CD14-positive monocyte (primary cell): Measurements from ENCODE around the gene GULP1. TPM values are rescaled to one million over a fixed set of nuclear protein-coding genes. Genes with fewer than 3 reads are reported as not detected.

Source experiments
- DNase-seq, 3 donors: peaks; one replicate each; pipeline ENCODE4 v3.0.0-alpha.2; 2011 to 2022
- H2AFZ ChIP-seq: 2 replicates; pipeline ENCODE4 v1.6.0; 2012; ENCODE audit warnings: mild to moderate bottlenecking, low read depth, low read length, inconsistent platforms; ENCODE audit not compliant: insufficient read depth, poor library complexity, severe bottlenecking
- H3K27ac ChIP-seq, 2 donors: 1 replicate in 1 of 2; 2 replicates in 1 of 2; pipeline ENCODE4 v1.5.1; 2012 to 2013; ENCODE audit warnings: low read length in 2 of 2, control low read depth in 1 of 2, inconsistent platforms in 1 of 2, low read depth in 1 of 2, mild to moderate bottlenecking in 1 of 2
- H3K27me3 ChIP-seq, 2 donors: one replicate each; pipeline versions ENCODE4 v1.6.0 to v1.6.1; 2011 to 2013; ENCODE audit warnings: low read length in 2 of 2; ENCODE audit not compliant: control insufficient read depth in 2 of 2, insufficient read depth in 2 of 2
- H3K36me3 ChIP-seq, 2 donors: replicated peaks in 1 of 2; 1 replicate in 1 of 2; 2 replicates in 1 of 2; pipeline versions ENCODE4 v1.5.1 to v1.6.1; 2012 to 2013; ENCODE audit warnings: low read length in 2 of 2, control low read depth in 1 of 2, inconsistent platforms in 1 of 2, mild to moderate bottlenecking in 1 of 2; ENCODE audit not compliant: insufficient read depth in 2 of 2, control insufficient read depth in 1 of 2
- H3K4me1 ChIP-seq, 2 donors: 1 replicate in 1 of 2; 2 replicates in 1 of 2; pipeline versions ENCODE4 v1.5.1 to v1.6.1; 2012 to 2013; ENCODE audit warnings: low read length in 2 of 2, control low read depth in 1 of 2, inconsistent platforms in 1 of 2, mild to moderate bottlenecking in 1 of 2, moderate library complexity in 1 of 2; ENCODE audit not compliant: insufficient read depth in 2 of 2, control insufficient read depth in 1 of 2
- H3K4me2 ChIP-seq: replicated peaks from 2 replicates; pipeline ENCODE3; 2012; ENCODE audit warnings: low read length, moderate library complexity, mild to moderate bottlenecking; ENCODE audit not compliant: poor library complexity, severe bottlenecking; ENCODE audit errors: extremely low read depth
- H3K4me3 ChIP-seq, 3 experiments: fragments of 200-600 bp in 1 of 3; sonication (generic) in 1 of 3; replicated peaks in 1 of 3; 1 replicate in 2 of 3; 2 replicates in 1 of 3; pipeline ENCODE4 v1.5.1; 2011 to 2013; ENCODE audit warnings: low read length in 3 of 3, mild to moderate bottlenecking in 3 of 3, control low read depth in 2 of 3, low read depth in 2 of 3, inconsistent platforms in 1 of 3, moderate library complexity in 1 of 3
- H3K79me2 ChIP-seq: 2 replicates; pipeline ENCODE4 v1.6.0; 2012; ENCODE audit warnings: mild to moderate bottlenecking, control low read depth, inconsistent platforms, low read length, moderate library complexity; ENCODE audit not compliant: insufficient read depth
- H3K9ac ChIP-seq: 2 replicates; pipeline ENCODE4 v1.6.0; 2017; ENCODE audit warnings: low read length, mild to moderate bottlenecking; ENCODE audit not compliant: insufficient read depth, poor library complexity, severe bottlenecking
- H3K9me3 ChIP-seq, 2 donors: replicated peaks in 1 of 2; 1 replicate in 1 of 2; 2 replicates in 1 of 2; pipeline versions ENCODE4 v1.5.1 to v1.6.1; 2012 to 2013; ENCODE audit warnings: low read length in 2 of 2, control low read depth in 1 of 2; ENCODE audit not compliant: control insufficient read depth in 1 of 2, insufficient read depth in 1 of 2
- H4K20me1 ChIP-seq: 2 replicates; pipeline ENCODE4 v1.6.0; 2012; ENCODE audit warnings: mild to moderate bottlenecking, low read length, control low read depth, moderate library complexity; ENCODE audit not compliant: insufficient read depth
- H3K27ac Mint-ChIP-seq, 7 donors: one replicate each; pipeline ENCODE4 v1.8.0; 2020; ENCODE audit warnings: mild to moderate bottlenecking in 7 of 7, mixed read lengths in 7 of 7, moderate library complexity in 6 of 7, inconsistent platforms in 2 of 7
- H3K27me3 Mint-ChIP-seq, 3 donors: one replicate each; pipeline ENCODE4 v1.8.0; 2021 to 2022; ENCODE audit warnings: low read depth in 3 of 3, mild to moderate bottlenecking in 3 of 3, mixed read lengths in 3 of 3, moderate library complexity in 3 of 3, inconsistent platforms in 1 of 3
- H3K36me3 Mint-ChIP-seq, 2 donors: one replicate each; pipeline ENCODE4 v1.8.0; 2020; ENCODE audit warnings: mixed read lengths in 2 of 2, inconsistent platforms in 1 of 2, mild to moderate bottlenecking in 1 of 2
- H3K4me1 Mint-ChIP-seq: one replicate; pipeline ENCODE4 v1.8.0; 2020; ENCODE audit warnings: mild to moderate bottlenecking, mixed read lengths
- H3K4me3 Mint-ChIP-seq, 2 donors: one replicate each; pipeline ENCODE4 v1.8.0; 2020; ENCODE audit warnings: mild to moderate bottlenecking in 2 of 2, mixed read lengths in 2 of 2, moderate library complexity in 1 of 2
- H3K9me3 Mint-ChIP-seq, 7 donors: one replicate each; pipeline ENCODE4 v1.8.0; 2020 to 2022; ENCODE audit warnings: mixed read lengths in 7 of 7, mild to moderate bottlenecking in 6 of 7, moderate library complexity in 6 of 7, inconsistent platforms in 2 of 7
- CTCF ChIP-seq: fragments of 200-600 bp; IDR thresholded peaks from one replicate; pipeline ENCODE4 v1.8.0; 2022; ENCODE audit warnings: antibody characterized with exemption, mild to moderate bottlenecking
- WGBS: methylation state at CpG from one replicate; pipeline ENCODE4 v1.1.5; 2013; ENCODE audit warnings: missing lambda C conversion rate; ENCODE audit not compliant: insufficient coverage; 5-methylcytosine and 5-hydroxymethylcytosine counted together
- intact Hi-C, 2 donors: fragments of 100-400 bp; cut with micrococcal nuclease; formaldehyde crosslinking; loops; one replicate each; pipeline versions ENCODE4 v1.15.0 to v1.15.1; 2023
- polyA plus RNA-seq, 3 donors: library from polyadenylated mRNA; depleted of rRNA in 1 of 3; unstranded in 2 of 3; stranded (reverse) in 1 of 3; fragments of 300-500 nt in 2 of 3; fragments of >200 nt in 1 of 3; fragmentation: Illumina TruSeq in 2 of 3; gene quantifications; 1 replicate in 2 of 3; 2 replicates in 1 of 3; pipeline ENCODE4 v1.2.3, GENCODE V29; 2012 to 2021

Gene GULP1
- polyA plus RNA-seq, 3 donors: not detected

- Histone ChIP-seq H3K4me1 (no peaks in the 10 kb centered on the region), H3K79me2 (no peaks in the 10 kb centered on the region), H3K4me2 (no peak overlapping the region), H3K9ac (no peak overlapping the region), H3K27ac (no peak overlapping the region), H4K20me1 (no peaks in the 10 kb centered on the region), H3K4me3 (no peak overlapping the region), H3K27me3 (no peaks in the 10 kb centered on the region), H3K9me3 (no peaks in the 10 kb centered on the region), H3K36me3 (no peaks in the 10 kb centered on the region), H2AFZ (no peak overlapping the region)
- no peaks in the 10 kb centered on the region for H3K36me3 Mint-ChIP-seq
- H3K27me3 Mint-ChIP-seq: no peaks in the 10 kb centered on the region
- intact Hi-C loops: no loop called here
- H3K9me3 Mint-ChIP-seq: peaks cover 0 to 1% (median 0%) of the 10 kb centered on the region in 7 donors
- no peak for DNase-seq
- no peak overlapping the region for H3K27ac Mint-ChIP-seq
- TF ChIP-seq CTCF: no peak
- no peak overlapping the region for H3K4me3 Mint-ChIP-seq
- no CpG with 5 or more reads among the region's 1 CpG for WGBS
- H3K4me1 Mint-ChIP-seq: no peaks in the 10 kb centered on the region
Measured at GRCh38 chr2:188572592-188572991, 280.9 kb downstream of the GULP1 start.

- Histone ChIP-seq H2AFZ (no peak overlapping the region), H3K79me2 (no peaks in the 10 kb centered on the region), H3K4me3 (no peak overlapping the region), H3K27me3 (no peaks in the 10 kb centered on the region), H3K27ac (no peak overlapping the region), H3K9me3 (no peaks in the 10 kb centered on the region), H3K9ac (no peak overlapping the region), H3K4me2 (no peak overlapping the region), H3K36me3 (no peaks in the 10 kb centered on the region), H3K4me1 (no peaks in the 10 kb centered on the region), H4K20me1 (no peaks in the 10 kb centered on the region)
- no CpG with 5 or more reads among the region's 1 CpG for WGBS
- Mint-ChIP-seq H3K27ac (no peak overlapping the region), H3K27me3 (no peaks in the 10 kb centered on the region), H3K4me1 (no peaks in the 10 kb centered on the region), H3K36me3 (no peaks in the 10 kb centered on the region), H3K9me3 (peaks cover 0 to 1% (median 0%) of the 10 kb centered on the region in 7 donors), H3K4me3 (no peak overlapping the region)
- no peak for TF ChIP-seq CTCF
- DNase-seq: no peak
- intact Hi-C loops: no loop called here
Measured at GRCh38 chr2:188573453-188573852, 281.8 kb downstream of the GULP1 start.
